Endodermal cell (in vitro differentiated cells): ENCODE data around the gene RIMBP2. TPM values are rescaled to one million over a fixed set of nuclear protein-coding genes. Genes with fewer than 3 reads are reported as not detected.

ENCODE experiments used
- DNase-seq: peaks from one replicate; pipeline ENCODE4 v3.0.0-alpha.2; 2017
- H3K27ac ChIP-seq: 2 replicates; pipeline ENCODE4 v1.5.1; 2013; ENCODE audit warnings: mild to moderate bottlenecking, low read depth, low read length, moderate library complexity
- H3K27me3 ChIP-seq: 2 replicates; pipeline ENCODE4 v1.6.1; 2013; ENCODE audit warnings: mild to moderate bottlenecking, low read length, moderate library complexity; ENCODE audit not compliant: insufficient read depth, control insufficient read depth, poor library complexity, severe bottlenecking
- H3K36me3 ChIP-seq: 2 replicates; pipeline ENCODE4 v1.7.0; 2013; ENCODE audit warnings: mild to moderate bottlenecking, low read length, moderate library complexity; ENCODE audit not compliant: control insufficient read depth, insufficient read depth
- H3K4me1 ChIP-seq: one replicate; pipeline ENCODE4 v1.7.0; 2013; ENCODE audit warnings: low read length; ENCODE audit not compliant: control insufficient read depth, insufficient read depth
- H3K4me3 ChIP-seq: 2 replicates; pipeline ENCODE4 v1.5.1; 2013; ENCODE audit warnings: mild to moderate bottlenecking, low read length, moderate library complexity
- H3K9ac ChIP-seq: 2 replicates; pipeline ENCODE4 v1.6.1; 2013; ENCODE audit warnings: mild to moderate bottlenecking, low read length, moderate library complexity; ENCODE audit not compliant: poor library complexity, severe bottlenecking; ENCODE audit errors: extremely low read depth
- H3K9me3 ChIP-seq: 2 replicates; pipeline ENCODE4 v1.6.1; 2013; ENCODE audit warnings: mild to moderate bottlenecking, low read length, moderate library complexity; ENCODE audit not compliant: control insufficient read depth
- H3K27ac Mint-ChIP-seq: 2 replicates; pipeline ENCODE4 v1.8.0; 2020; ENCODE audit warnings: mixed read lengths
- H3K27me3 Mint-ChIP-seq: 2 replicates; pipeline ENCODE4 v1.8.0; 2021; ENCODE audit warnings: mild to moderate bottlenecking, mixed read lengths; ENCODE audit not compliant: insufficient read depth
- H3K36me3 Mint-ChIP-seq: 2 replicates; pipeline ENCODE4 v1.8.0; 2020; ENCODE audit warnings: low read depth, mixed read lengths
- H3K4me1 Mint-ChIP-seq: 2 replicates; pipeline ENCODE4 v1.8.0; 2020; ENCODE audit warnings: mixed read lengths
- H3K4me3 Mint-ChIP-seq: 2 replicates; pipeline ENCODE4 v1.8.0; 2020; ENCODE audit warnings: mild to moderate bottlenecking, moderate library complexity, mixed read lengths
- H3K9me3 Mint-ChIP-seq: 2 replicates; pipeline ENCODE4 v1.8.0; 2020; ENCODE audit warnings: mild to moderate bottlenecking, mixed read lengths
- CTCF ChIP-seq: fragments of 200-600 bp; sonication (generic); conservative IDR thresholded peaks from 2 replicates; pipeline ENCODE4 v1.5.0; 2021; ENCODE audit warnings: antibody characterized with exemption, mild to moderate bottlenecking
- WGBS, 2 experiments: methylation state at CpG; one replicate each; pipeline versions ENCODE4 v1.1.5 to v1.1.7; 2013; ENCODE audit warnings: missing lambda C conversion rate in 2 of 2, mixed read lengths in 1 of 2; ENCODE audit not compliant: insufficient coverage in 1 of 2, insufficient read length in 1 of 2; 5-methylcytosine and 5-hydroxymethylcytosine counted together
- total RNA-seq, 2 donors: library from RNA; stranded (reverse); fragmentation: NEBNext Ultra II Directional in 1 of 2; extraction: Animal tissue kit (Norgen Biotek cat#: 25700) in 1 of 2; gene quantifications; 2 replicates in 1 of 2; 3 replicates in 1 of 2; pipeline ENCODE4 v1.2.1, GENCODE V29; 2021

The RIMBP2 gene
- total RNA-seq, 2 donors from 2014 or later: 0.13 to 3.4 TPM

GRCh38 chr12:130706885-130707570 is 9.1 kb downstream of the RIMBP2 start:
- H3K9me3 ChIP-seq: no peaks in the 10 kb centered on the region
- Mint-ChIP-seq H3K4me3 (no peak overlapping the region), H3K4me1 (no peaks in the 10 kb centered on the region), H3K27ac (no peak overlapping the region), H3K27me3 (peaks cover 7% of the 10 kb centered on the region), H3K9me3 (no peaks in the 10 kb centered on the region), H3K36me3 (no peaks in the 10 kb centered on the region)
- 94 to 96% methylated on average over 13 to 15 of the region's 15 CpGs for WGBS, 2 experiments
- no peaks in the 10 kb centered on the region for H3K4me1 ChIP-seq
- peak; percentile 41 for DNase-seq
- H3K9ac ChIP-seq: no peak overlapping the region
- peaks cover 1% of the 10 kb centered on the region for H3K27me3 ChIP-seq
- no peak for TF ChIP-seq CTCF
- no peak overlapping the region for H3K27ac ChIP-seq
- no peaks in the 10 kb centered on the region for H3K36me3 ChIP-seq
- no peak overlapping the region for H3K4me3 ChIP-seq

GRCh38 chr12:130706311-130706710 is 9.8 kb downstream of the RIMBP2 start:
- Histone ChIP-seq H3K36me3 (no peaks in the 10 kb centered on the region), H3K4me1 (no peaks in the 10 kb centered on the region), H3K27me3 (no peaks in the 10 kb centered on the region), H3K9me3 (no peaks in the 10 kb centered on the region), H3K27ac (no peak overlapping the region), H3K4me3 (no peak overlapping the region), H3K9ac (no peak overlapping the region)
- H3K9me3 Mint-ChIP-seq: no peaks in the 10 kb centered on the region
- H3K36me3 Mint-ChIP-seq: no peaks in the 10 kb centered on the region
- H3K27ac Mint-ChIP-seq: no peak overlapping the region
- peak; percentile 48 for DNase-seq
- H3K4me3 Mint-ChIP-seq: no peak overlapping the region
- H3K4me1 Mint-ChIP-seq: no peaks in the 10 kb centered on the region
- H3K27me3 Mint-ChIP-seq: peaks cover 5% of the 10 kb centered on the region
- WGBS, 2 experiments: 91 to 92% methylated on average over 13 to 16 of the region's 16 CpGs
- no peak for TF ChIP-seq CTCF

GRCh38 chr12:130705178-130705822 is 10.8 kb downstream of the RIMBP2 start:
- H3K36me3 Mint-ChIP-seq: no peaks in the 10 kb centered on the region
- no peaks in the 10 kb centered on the region for H3K4me1 Mint-ChIP-seq
- Histone ChIP-seq H3K4me3 (no peak overlapping the region), H3K27ac (no peak overlapping the region), H3K27me3 (no peaks in the 10 kb centered on the region), H3K4me1 (no peaks in the 10 kb centered on the region), H3K9ac (no peak overlapping the region), H3K36me3 (no peaks in the 10 kb centered on the region), H3K9me3 (no peaks in the 10 kb centered on the region)
- DNase-seq: peak; percentile 49
- no peaks in the 10 kb centered on the region for H3K9me3 Mint-ChIP-seq
- WGBS, 2 experiments: 83 to 86% methylated on average over 17 to 23 of the region's 23 CpGs
- TF ChIP-seq CTCF: no peak
- peaks cover 6% of the 10 kb centered on the region for H3K27me3 Mint-ChIP-seq
- H3K27ac Mint-ChIP-seq: no peak overlapping the region
- no peak overlapping the region for H3K4me3 Mint-ChIP-seq
